Measurements from ENCODE around the gene NOP53. TPM values are rescaled to one million over a fixed set of nuclear protein-coding genes. Genes with fewer than 3 reads are reported as not detected.
A peak's percentile ranks its signal among the peaks of the same experiment; 100 is the strongest.
"Not testable (repeated sequence)": the region's sequence is repeated elsewhere in the genome, so short reads cannot be mapped to it uniquely, and the experiment has no call there.

The NOP53 gene
- total RNA-seq, 1 experiment from 2014 or later, result 155 TPM

- Histone ChIP-seq H3K27me3 (ENCODE audit: control insufficient read depth, insufficient read depth, low read length) (no peaks in the 10 kb centered on the region), H3K4me3 (ENCODE audit: insufficient read depth, low read depth, low read length) (no peak overlapping the region), H3K36me3 (replicated peaks; ENCODE audit: control insufficient read depth, insufficient read depth, low read length) (no peaks in the 10 kb centered on the region)
- DNase-seq, result no peak
Measured at GRCh38 chr19:47768604-47769003, 23.3 kb downstream of the NOP53 start.

GRCh38 chr19:47769534-47769933 lies 24.2 kb downstream of the NOP53 start:
- DNase-seq, result no peak
- no peaks in the 10 kb centered on the region for H3K27me3 ChIP-seq (ENCODE audit: control insufficient read depth, insufficient read depth, low read length)
- no peaks in the 10 kb centered on the region for H3K36me3 ChIP-seq (replicated peaks; ENCODE audit: control insufficient read depth, insufficient read depth, low read length)
- no peak overlapping the region for H3K4me3 ChIP-seq (ENCODE audit: insufficient read depth, low read depth, low read length)

- not testable (repeated sequence) for H3K36me3 ChIP-seq (replicated peaks; ENCODE audit: control insufficient read depth, insufficient read depth, low read length); H3K4me3 ChIP-seq (ENCODE audit: insufficient read depth, low read depth, low read length); DNase-seq; H3K27me3 ChIP-seq (ENCODE audit: control insufficient read depth, insufficient read depth, low read length)
Measured at GRCh38 chr19:47771291-47771690, 25.9 kb downstream of the NOP53 start.

- peak; percentile 49 for DNase-seq
- H3K4me3 ChIP-seq (ENCODE audit: insufficient read depth, low read depth, low read length), result no peak overlapping the region
- H3K36me3 ChIP-seq (replicated peaks; ENCODE audit: control insufficient read depth, insufficient read depth, low read length), result peaks cover 11% of the 10 kb centered on the region
- H3K27me3 ChIP-seq (ENCODE audit: control insufficient read depth, insufficient read depth, low read length), result no peaks in the 10 kb centered on the region
Measured at GRCh38 chr19:47776568-47776967, 31.2 kb downstream of the NOP53 start.

- H3K27me3 ChIP-seq (ENCODE audit: control insufficient read depth, insufficient read depth, low read length); DNase-seq: not testable (repeated sequence)
- peak overlapping the region; percentile 88 for H3K4me3 ChIP-seq (ENCODE audit: insufficient read depth, low read depth, low read length)
- peaks cover 18% of the 10 kb centered on the region for H3K36me3 ChIP-seq (replicated peaks; ENCODE audit: control insufficient read depth, insufficient read depth, low read length)
Measured at GRCh38 chr19:47777245-47778048, 32.1 kb downstream of the NOP53 start.

- peaks cover 21% of the 10 kb centered on the region for H3K36me3 ChIP-seq (replicated peaks; ENCODE audit: control insufficient read depth, insufficient read depth, low read length)
Measured at GRCh38 chr19:47778049-47778953, 33.0 kb downstream of the NOP53 start, which contains the start of gene SELENOW. SELENOW (plus strand) TSS chr19:47778703; CDS start chr19:47778786, 83 bp downstream.

GRCh38 chr19:47778954-47779351 lies 33.6 kb downstream of the NOP53 start:
- peak; percentile 67 for DNase-seq
- H3K27me3 ChIP-seq (ENCODE audit: control insufficient read depth, insufficient read depth, low read length), result no peaks in the 10 kb centered on the region
- peak overlapping the region; percentile 88 for H3K4me3 ChIP-seq (ENCODE audit: insufficient read depth, low read depth, low read length)
- H3K36me3 ChIP-seq (replicated peaks; ENCODE audit: control insufficient read depth, insufficient read depth, low read length), result peaks cover 23% of the 10 kb centered on the region

More at GRCh38 chr19:47778049-47778953, 33.0 kb downstream of the NOP53 start, which contains the start of gene SELENOW:
- DNase-seq, result peak; percentile 96
- H3K4me3 ChIP-seq (ENCODE audit: insufficient read depth, low read depth, low read length), result peak within 1 kb of the TSS; percentile 88
- no peaks in the 10 kb centered on the region for H3K27me3 ChIP-seq (ENCODE audit: control insufficient read depth, insufficient read depth, low read length)

GRCh38 chr19:47779524-47780214 lies 34.3 kb downstream of the NOP53 start:
- no peaks in the 10 kb centered on the region for H3K27me3 ChIP-seq (ENCODE audit: control insufficient read depth, insufficient read depth, low read length)
- H3K4me3 ChIP-seq (ENCODE audit: insufficient read depth, low read depth, low read length), result peak overlapping the region; percentile 88
- peaks cover 25% of the 10 kb centered on the region for H3K36me3 ChIP-seq (replicated peaks; ENCODE audit: control insufficient read depth, insufficient read depth, low read length)
- no peak for DNase-seq

GRCh38 chr19:47780215-47780551 lies 34.8 kb downstream of the NOP53 start:
- peak overlapping the region; percentile 10; the same call in 1 of the 2 replicates for H3K4me3 ChIP-seq (ENCODE audit: insufficient read depth, low read depth, low read length)
- no peak for DNase-seq
- H3K36me3 ChIP-seq (replicated peaks; ENCODE audit: control insufficient read depth, insufficient read depth, low read length), result peaks cover 26% of the 10 kb centered on the region
- no peaks in the 10 kb centered on the region for H3K27me3 ChIP-seq (ENCODE audit: control insufficient read depth, insufficient read depth, low read length)

- Histone ChIP-seq H3K4me3 (ENCODE audit: insufficient read depth, low read depth, low read length) (no peak overlapping the region), H3K36me3 (replicated peaks; ENCODE audit: control insufficient read depth, insufficient read depth, low read length) (peaks cover 30% of the 10 kb centered on the region), H3K27me3 (ENCODE audit: control insufficient read depth, insufficient read depth, low read length) (no peaks in the 10 kb centered on the region)
- no peak for DNase-seq
Measured at GRCh38 chr19:47781590-47782262, 36.4 kb downstream of the NOP53 start.

- DNase-seq, result no peak
- Histone ChIP-seq H3K27me3 (ENCODE audit: control insufficient read depth, insufficient read depth, low read length) (no peaks in the 10 kb centered on the region), H3K36me3 (replicated peaks; ENCODE audit: control insufficient read depth, insufficient read depth, low read length) (peaks cover 19% of the 10 kb centered on the region), H3K4me3 (ENCODE audit: insufficient read depth, low read depth, low read length) (no peak overlapping the region)
Measured at GRCh38 chr19:47786566-47786965, 41.2 kb downstream of the NOP53 start.

- not testable (repeated sequence) for DNase-seq; H3K27me3 ChIP-seq (ENCODE audit: control insufficient read depth, insufficient read depth, low read length); H3K4me3 ChIP-seq (ENCODE audit: insufficient read depth, low read depth, low read length)
- peaks cover 12% of the 10 kb centered on the region for H3K36me3 ChIP-seq (replicated peaks; ENCODE audit: control insufficient read depth, insufficient read depth, low read length)
Measured at GRCh38 chr19:47787307-47787706, 42.0 kb downstream of the NOP53 start.

GRCh38 chr19:47789811-47790210 lies 44.5 kb downstream of the NOP53 start:
- H3K36me3 ChIP-seq (replicated peaks; ENCODE audit: control insufficient read depth, insufficient read depth, low read length); H3K4me3 ChIP-seq (ENCODE audit: insufficient read depth, low read depth, low read length); H3K27me3 ChIP-seq (ENCODE audit: control insufficient read depth, insufficient read depth, low read length); DNase-seq: not testable (repeated sequence)

GRCh38 chr19:47790398-47790814 lies 45.1 kb downstream of the NOP53 start:
- H3K36me3 ChIP-seq (replicated peaks; ENCODE audit: control insufficient read depth, insufficient read depth, low read length), result peaks cover 2% of the 10 kb centered on the region
- H3K27me3 ChIP-seq (ENCODE audit: control insufficient read depth, insufficient read depth, low read length), result no peaks in the 10 kb centered on the region
- H3K4me3 ChIP-seq (ENCODE audit: insufficient read depth, low read depth, low read length), result no peak overlapping the region
- peak; percentile 93 for DNase-seq
